AG04450 (cell line): ENCODE measurements around the gene ZC2HC1B. TPM values are rescaled to one million over a fixed set of nuclear protein-coding genes. Genes with fewer than 3 reads are reported as not detected.
A peak's percentile ranks its signal among the peaks of the same experiment; 100 is the strongest.

Experiments used
- CTCF ChIA-PET: fragments of 300-600, 350-600 bp; formaldehyde crosslinking; extraction: SDS; loops from one replicate; lab custom pipeline; 2022; ENCODE audit warnings: antibody characterized with exemption, inconsistent platforms; lab: Charles Lee
- POLR2A ChIA-PET: fragments of 350-600 bp; formaldehyde crosslinking; extraction: SDS; loops from one replicate; lab custom pipeline; 2021; ENCODE audit warnings: antibody characterized with exemption, inconsistent platforms; lab: Yijun Ruan, JAX
- DNase-seq: peaks from one replicate; pipeline ENCODE4 v3.0.0-alpha.2; 2011; ENCODE audit warnings: low read depth, low spot score
- H3K27ac ChIP-seq: one replicate; pipeline ENCODE4 v1.5.1; 2012; ENCODE audit warnings: low read depth, low read length, control low read depth
- H3K27me3 ChIP-seq: one replicate; pipeline ENCODE4 v1.6.0; 2012; ENCODE audit warnings: low read length; ENCODE audit not compliant: control insufficient read depth, insufficient read depth
- H3K4me3 ChIP-seq: 2 replicates; pipeline ENCODE4 v1.5.1; 2011; ENCODE audit warnings: mild to moderate bottlenecking, low read depth, low read length, control low read depth
- H3K9me3 ChIP-seq: 2 replicates; pipeline ENCODE4 v1.5.1; 2012; ENCODE audit warnings: low read length; ENCODE audit not compliant: control insufficient read depth, insufficient read depth
- CTCF ChIP-seq: IDR thresholded peaks from 2 replicates; pipeline ENCODE4 v1.5.1; 2011; ENCODE audit warnings: low read depth, low read length, control low read depth, inconsistent platforms
- polyA plus RNA-seq: library from polyadenylated mRNA; depleted of rRNA; stranded (reverse); fragments of >200 nt; gene quantifications from 2 replicates; pipeline ENCODE4 v1.2.3, GENCODE V29; 2011

ZC2HC1B gene
- polyA plus RNA-seq, 1 experiment = not detected

- TF ChIP-seq CTCF = no peak
- ChIA-PET POLR2A (no interaction called here), CTCF (interaction anchor here (0.5 to 4.6 kb wide), 4 partner anchors 53 to 1154 kb away, joined by 3 to 29 read pairs (median 3); no protein-coding TSS in a partner anchor)
- H3K27me3 ChIP-seq = peaks cover 12% of the 10 kb centered on the region
- H3K27ac ChIP-seq = no peak overlapping the region
- no peak overlapping the region for H3K4me3 ChIP-seq
- H3K9me3 ChIP-seq = no peaks in the 10 kb centered on the region
- DNase-seq = no peak
Observed at GRCh38 chr6:143936778-143937667, 72.7 kb downstream of the ZC2HC1B start.

DNA sequence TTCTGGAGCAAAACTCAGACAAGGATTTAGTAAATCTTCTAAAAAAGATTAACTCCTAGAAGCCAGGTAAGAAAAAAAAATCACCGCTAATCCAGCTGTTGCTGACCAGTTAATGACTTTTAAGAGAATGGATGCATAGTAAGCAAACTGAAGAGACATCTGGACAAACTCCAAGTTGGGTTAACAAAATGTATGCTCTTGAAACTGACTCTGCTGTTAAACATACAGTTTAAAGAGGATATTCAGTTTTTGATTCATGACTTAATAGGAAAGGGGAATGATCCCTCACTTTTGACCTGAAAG, 73.3 kb downstream of the ZC2HC1B start:
- TF ChIP-seq CTCF = no peak
- no peak overlapping the region for H3K4me3 ChIP-seq
- no peaks in the 10 kb centered on the region for H3K9me3 ChIP-seq
- DNase-seq = no peak
- ChIA-PET CTCF (interaction anchor here (1.1 to 4.6 kb wide), 3 partner anchors 52 to 362 kb away, joined by 3 to 29 read pairs (median 3); no protein-coding TSS in a partner anchor), POLR2A (no interaction called here)
- peaks cover 12% of the 10 kb centered on the region for H3K27me3 ChIP-seq
- no peak overlapping the region for H3K27ac ChIP-seq

DNA sequence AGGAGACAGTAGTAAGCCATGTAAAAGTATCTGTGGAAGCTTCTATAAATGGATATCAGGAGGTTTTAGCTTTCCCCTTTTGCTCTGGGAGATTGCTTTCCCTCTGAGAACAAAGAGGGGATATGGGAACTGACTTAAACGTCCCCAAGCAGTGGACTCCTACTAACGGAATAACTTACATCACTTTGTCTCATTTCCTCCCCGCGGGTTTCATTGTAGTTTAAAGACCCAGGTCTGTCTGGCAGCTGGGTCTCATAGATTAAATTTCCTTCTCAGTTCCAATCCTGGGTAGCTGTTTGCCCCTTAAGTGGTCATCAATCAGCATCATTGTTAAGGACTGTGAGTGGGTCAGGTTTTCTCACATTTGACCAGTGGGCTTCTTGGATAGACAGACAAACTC, 75.1 kb downstream of the ZC2HC1B start:
- no peaks in the 10 kb centered on the region for H3K9me3 ChIP-seq
- DNase-seq = no peak
- H3K4me3 ChIP-seq = no peak overlapping the region
- TF ChIP-seq CTCF = no peak
- CTCF ChIA-PET = interaction anchor here (0.6 to 5.0 kb wide), 17 partner anchors 8 to 371 kb away, joined by 3 to 44 read pairs (median 4); no protein-coding TSS in a partner anchor
- POLR2A ChIA-PET = no interaction called here
- no peak overlapping the region for H3K27ac ChIP-seq
- H3K27me3 ChIP-seq = peaks cover 6% of the 10 kb centered on the region

DNA sequence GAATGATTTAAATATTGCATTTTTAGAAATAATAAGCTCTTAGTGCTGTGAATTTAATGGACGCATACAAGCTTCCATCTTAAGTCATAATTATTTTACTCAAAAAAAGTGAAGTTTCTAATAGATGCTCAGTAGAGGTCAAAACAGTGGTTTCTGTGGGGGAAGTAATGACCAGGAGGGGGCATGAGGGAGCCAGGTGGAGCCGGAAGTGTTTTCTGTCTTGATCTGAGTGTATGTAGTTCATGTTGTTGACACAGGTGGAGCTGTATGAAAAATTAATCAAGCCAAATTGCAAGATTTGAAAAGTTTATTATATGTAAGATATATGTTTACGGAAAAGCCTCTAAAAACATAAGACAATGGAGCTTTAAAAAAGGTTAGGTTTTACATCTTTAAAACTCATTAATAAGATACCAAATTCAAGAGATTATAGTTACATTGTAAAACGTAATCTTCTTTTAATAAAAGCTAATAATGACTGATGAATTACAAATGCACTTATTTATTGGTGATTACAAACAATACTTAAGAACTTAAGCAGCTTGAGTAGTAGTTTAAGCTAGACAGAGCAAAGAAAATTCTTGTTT, 75.8 kb downstream of the ZC2HC1B start:
- no peak overlapping the region for H3K27ac ChIP-seq
- H3K4me3 ChIP-seq = no peak overlapping the region
- no peak for DNase-seq
- H3K9me3 ChIP-seq = no peaks in the 10 kb centered on the region
- peaks cover 6% of the 10 kb centered on the region for H3K27me3 ChIP-seq
- CTCF ChIA-PET = interaction anchor here (0.6 to 5.0 kb wide), 21 partner anchors 8 to 371 kb away, joined by 3 to 44 read pairs (median 4); no protein-coding TSS in a partner anchor
- POLR2A ChIA-PET = no interaction called here
- TF ChIP-seq CTCF = peak; percentile 69
